Measurements from ENCODE around the gene ANKH.

ANKH gene

DNA sequence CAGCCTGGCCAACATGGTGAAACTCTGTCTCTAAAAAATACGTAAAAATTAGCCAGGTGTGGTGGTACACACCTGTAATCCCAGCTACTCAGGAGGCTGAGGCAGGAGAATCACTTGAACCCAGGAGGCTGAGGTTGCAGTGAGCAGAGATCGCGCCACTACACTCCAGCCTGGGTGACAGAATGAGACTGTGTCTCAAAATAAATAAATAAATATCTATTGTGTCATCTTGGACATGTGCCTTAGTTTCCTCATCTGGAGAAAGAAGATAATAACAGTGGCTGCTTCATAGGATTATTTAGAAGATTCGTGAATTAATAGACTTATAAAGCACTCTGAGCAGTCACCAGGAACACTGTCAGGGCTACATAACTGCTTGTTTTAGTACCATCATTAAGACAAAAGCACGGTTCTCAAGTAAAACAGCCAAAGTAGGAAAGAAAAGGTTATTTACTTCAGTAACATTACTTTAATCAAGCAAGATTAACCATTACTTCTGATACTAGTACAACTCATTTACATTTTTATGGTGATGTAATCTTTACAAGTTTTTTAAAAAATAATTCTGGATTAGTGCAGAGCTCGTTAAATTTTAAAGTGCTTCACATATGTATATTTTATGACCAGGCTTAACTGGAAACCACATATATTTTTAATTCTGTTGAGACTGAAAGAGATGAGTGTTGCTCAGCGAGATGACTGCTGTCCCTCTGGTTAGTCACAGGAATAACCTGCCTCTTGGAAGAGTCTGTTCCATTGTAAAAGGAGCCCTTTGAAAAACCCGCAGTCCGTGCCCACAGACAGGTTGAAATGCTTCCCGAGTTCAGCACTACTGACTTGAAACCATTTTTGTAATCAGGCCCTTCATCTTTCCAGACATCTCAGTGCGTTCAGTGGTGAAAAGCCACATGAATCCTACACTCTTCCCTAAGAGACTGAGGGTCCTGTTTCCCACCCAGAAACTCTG is 36.7 kb downstream of the ANKH start:
- DNase-seq (ENCODE audit: low read depth): no peak
- no peak overlapping the region for H3K4me3 ChIP-seq (ENCODE audit: low read length)
- TF ChIP-seq, protein P1, sequence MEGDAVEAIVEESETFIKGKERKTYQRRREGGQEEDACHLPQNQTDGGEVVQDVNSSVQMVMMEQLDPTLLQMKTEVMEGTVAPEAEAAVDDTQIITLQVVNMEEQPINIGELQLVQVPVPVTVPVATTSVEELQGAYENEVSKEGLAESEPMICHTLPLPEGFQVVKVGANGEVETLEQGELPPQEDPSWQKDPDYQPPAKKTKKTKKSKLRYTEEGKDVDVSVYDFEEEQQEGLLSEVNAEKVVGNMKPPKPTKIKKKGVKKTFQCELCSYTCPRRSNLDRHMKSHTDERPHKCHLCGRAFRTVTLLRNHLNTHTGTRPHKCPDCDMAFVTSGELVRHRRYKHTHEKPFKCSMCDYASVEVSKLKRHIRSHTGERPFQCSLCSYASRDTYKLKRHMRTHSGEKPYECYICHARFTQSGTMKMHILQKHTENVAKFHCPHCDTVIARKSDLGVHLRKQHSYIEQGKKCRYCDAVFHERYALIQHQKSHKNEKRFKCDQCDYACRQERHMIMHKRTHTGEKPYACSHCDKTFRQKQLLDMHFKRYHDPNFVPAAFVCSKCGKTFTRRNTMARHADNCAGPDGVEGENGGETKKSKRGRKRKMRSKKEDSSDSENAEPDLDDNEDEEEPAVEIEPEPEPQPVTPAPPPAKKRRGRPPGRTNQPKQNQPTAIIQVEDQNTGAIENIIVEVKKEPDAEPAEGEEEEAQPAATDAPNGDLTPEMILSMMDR (conservative IDR thresholded peaks at IDR 0.05; ENCODE audit: low read length): no peak

DNA sequence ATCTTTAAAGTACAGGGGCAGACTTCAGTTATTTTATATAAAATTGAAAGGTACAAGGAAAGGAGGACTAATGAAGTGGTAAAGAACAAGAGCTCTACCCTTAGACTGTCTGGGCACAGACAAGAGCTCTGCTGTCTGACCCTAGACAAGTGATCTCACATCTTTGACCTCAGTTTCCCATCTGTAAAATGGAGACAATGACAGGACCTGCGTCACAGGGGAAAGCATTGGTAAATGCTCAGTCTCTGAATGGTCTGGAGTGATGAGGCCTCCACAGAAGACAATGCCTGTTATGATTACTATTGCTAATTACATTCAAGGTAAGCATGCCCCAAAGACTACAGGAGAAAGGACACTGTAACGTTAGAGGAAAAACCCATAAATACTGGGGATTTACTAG is 37.5 kb downstream of the ANKH start:
- no peak for DNase-seq (ENCODE audit: low read depth)
- TF ChIP-seq, protein P1 (conservative IDR thresholded peaks at IDR 0.05; ENCODE audit: low read length): no peak

DNA sequence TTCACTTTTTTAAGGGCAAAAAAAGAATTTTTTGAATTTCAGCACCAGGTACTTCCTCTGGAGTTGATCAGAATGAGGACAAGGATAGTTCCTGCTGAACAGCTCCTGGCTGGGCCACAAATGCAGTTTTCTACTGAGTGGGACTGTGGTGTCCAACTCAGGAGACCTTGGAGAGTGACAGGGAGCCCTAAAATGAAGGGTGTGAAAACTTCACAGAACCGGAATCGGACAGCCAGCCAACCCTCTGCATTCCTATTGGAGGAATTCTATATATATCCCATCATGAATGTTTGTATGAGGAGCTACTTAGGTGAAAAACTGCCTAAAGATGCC is 40.6 kb downstream of the ANKH start:
- DNase-seq (ENCODE audit: low read depth): no peak
- TF ChIP-seq, protein P1 (conservative IDR thresholded peaks at IDR 0.05; ENCODE audit: low read length): no peak
- H3K4me3 ChIP-seq (ENCODE audit: low read length): no peak overlapping the region

More for the DNA sequence above, 37.5 kb downstream of the ANKH start:
- H3K4me3 ChIP-seq (ENCODE audit: low read length): no peak overlapping the region

DNA sequence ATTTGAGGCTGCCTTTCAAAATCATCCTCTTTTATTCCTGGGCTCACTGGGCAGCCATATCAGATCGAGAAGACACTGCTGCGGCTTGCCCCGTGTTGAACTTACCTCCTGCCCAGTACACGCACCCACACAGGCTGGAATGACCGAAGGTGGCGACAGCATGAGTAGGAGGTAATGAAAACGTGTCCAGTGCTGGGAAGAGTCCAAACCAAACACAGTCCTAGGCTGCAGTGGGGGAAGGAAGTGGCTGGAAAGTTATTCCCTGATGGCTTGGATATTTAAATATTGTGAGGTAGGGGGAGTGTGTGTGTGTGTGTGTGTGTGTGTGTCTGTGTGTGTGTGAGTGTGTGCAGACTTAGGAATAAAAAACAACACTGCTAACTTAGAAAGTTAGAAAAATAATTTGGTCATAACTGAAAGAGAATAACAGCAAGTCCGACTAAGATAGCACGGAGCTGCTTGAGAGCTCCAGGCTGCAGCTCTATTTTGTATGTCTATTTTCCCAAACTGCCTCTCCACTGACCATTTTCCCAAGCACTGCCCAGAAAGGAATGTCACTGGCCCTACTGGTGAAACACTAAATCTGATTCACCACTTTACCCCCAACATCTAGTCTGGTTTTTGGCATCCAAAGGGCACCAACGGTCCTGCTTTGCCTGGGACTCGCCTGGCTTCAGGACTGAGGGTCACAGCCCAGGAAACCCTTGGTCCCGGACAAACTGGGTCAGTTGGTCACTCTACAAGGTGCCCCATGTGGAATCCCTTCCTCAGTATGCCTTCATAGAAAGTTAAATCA is 41.2 kb downstream of the ANKH start:
- no peak for DNase-seq (ENCODE audit: low read depth)
- no peak overlapping the region for H3K4me3 ChIP-seq (ENCODE audit: low read length)
- TF ChIP-seq, protein P1 (conservative IDR thresholded peaks at IDR 0.05; ENCODE audit: low read length): no peak

DNA sequence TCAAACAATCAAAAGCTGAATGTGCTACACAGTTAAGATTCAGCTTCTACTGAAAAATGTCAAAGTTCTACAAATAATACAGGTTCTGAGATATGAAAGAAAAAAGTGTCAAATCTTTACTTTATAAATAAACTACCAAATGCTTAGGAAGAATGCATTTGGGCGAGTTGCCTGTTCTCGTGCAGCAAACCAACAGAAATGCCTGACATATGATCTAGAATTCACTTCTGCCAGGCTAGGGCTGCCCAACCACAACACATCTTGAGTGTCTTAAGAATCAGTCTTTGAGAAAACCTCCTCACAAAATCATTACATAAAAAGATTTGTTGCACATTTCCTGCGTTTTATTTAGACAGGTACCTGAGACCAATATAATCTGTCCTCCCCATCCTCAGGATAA is 42.2 kb downstream of the ANKH start:
- no peak overlapping the region for H3K4me3 ChIP-seq (ENCODE audit: low read length)
- peak; percentile 61 for DNase-seq (ENCODE audit: low read depth)
- TF ChIP-seq, protein P1 (conservative IDR thresholded peaks at IDR 0.05; ENCODE audit: low read length): no peak

DNA sequence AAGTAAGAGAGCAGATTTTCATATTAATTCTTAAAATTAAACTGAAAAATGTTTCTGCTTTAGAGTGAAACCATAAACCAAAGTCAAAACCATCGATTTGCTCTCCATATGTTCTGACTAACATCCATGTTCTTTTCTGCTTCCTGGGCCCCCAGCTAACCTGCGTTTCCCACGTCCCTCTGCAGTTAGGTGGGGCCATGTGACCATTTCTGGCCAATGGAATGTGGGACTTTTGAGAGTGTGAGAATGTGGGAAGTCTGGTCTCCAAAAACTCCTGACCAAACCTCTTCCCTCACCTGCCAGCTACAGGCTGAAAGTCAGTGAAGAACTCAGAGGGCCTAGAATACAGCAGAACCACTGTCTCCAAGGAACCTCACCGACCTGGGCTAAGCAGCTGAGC is 44.9 kb downstream of the ANKH start:
- no peak for DNase-seq (ENCODE audit: low read depth)
- H3K4me3 ChIP-seq (ENCODE audit: low read length): no peak overlapping the region
- TF ChIP-seq, protein P1 (conservative IDR thresholded peaks at IDR 0.05; ENCODE audit: low read length): no peak

Data from AG10803 (cell line).